ENCODE data around the gene SMAD6.

SMAD6 gene

DNA sequence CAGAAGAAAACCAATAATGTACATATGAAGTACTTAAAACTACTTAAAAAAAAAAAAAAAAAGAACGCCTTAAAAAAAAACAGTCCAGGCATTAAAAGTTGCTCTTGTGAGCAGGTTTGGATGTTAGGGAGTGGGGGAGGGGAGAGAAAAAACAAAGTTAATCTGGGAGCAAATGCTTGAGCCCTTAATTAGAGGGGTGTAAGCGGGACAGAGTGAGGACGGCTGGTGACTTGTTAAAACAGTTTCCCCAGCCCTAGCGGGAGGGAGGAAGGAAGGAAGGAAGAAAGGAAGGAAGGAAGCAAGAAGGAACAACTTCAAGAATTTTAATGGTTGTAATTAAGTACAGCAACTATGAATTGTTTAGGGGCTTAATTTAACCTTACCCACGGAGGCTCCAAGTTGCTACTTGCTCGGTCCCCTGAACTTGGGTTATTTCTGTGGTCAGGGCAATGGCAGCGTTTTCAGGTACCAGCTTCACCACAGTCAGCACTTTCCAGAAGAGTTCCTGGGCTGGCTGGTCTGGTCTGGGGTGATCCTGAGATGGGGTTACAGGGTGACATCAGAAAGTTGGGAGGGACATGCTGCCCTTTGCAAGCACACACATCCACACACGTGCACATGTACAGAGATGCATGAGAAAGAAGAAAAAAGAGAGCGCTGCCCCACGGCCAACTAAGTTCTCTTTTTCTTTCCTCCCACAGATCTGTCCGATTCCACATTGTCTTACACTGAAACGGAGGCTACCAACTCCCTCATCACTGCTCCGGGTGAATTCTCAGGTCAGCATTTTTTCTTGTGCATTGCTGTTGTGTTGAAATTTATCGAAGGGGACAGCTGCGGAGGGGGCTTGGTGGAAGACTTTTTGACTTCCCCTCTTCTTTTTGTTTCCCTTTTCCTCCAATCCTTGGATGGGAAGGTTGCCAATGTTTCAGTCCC is 14.0 kb downstream of the SMAD6 start:
- Histone ChIP-seq H3K4me3 (no peak overlapping the region), H3K27ac (no peak overlapping the region)

DNA sequence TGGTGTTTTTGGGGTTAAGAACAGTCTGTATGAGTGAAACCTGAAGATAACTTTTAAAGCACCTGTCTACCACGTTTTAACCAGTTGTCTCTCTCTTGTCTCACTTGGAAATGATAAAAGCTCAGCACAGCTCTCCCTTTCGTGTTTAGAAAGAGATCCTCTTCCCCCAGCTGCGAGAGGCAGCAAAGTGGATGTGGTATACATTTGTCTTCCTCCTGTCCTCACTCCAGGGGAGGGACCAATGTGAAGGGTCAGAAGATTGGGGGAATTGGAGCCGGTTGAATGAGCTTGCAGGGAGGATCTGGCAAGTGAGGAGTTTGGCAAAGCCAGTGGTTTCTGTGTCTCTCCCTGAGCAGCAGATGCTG is 14.6 kb downstream of the SMAD6 start:
- Histone ChIP-seq H3K4me3 (no peak overlapping the region), H3K27ac (no peak overlapping the region)

DNA sequence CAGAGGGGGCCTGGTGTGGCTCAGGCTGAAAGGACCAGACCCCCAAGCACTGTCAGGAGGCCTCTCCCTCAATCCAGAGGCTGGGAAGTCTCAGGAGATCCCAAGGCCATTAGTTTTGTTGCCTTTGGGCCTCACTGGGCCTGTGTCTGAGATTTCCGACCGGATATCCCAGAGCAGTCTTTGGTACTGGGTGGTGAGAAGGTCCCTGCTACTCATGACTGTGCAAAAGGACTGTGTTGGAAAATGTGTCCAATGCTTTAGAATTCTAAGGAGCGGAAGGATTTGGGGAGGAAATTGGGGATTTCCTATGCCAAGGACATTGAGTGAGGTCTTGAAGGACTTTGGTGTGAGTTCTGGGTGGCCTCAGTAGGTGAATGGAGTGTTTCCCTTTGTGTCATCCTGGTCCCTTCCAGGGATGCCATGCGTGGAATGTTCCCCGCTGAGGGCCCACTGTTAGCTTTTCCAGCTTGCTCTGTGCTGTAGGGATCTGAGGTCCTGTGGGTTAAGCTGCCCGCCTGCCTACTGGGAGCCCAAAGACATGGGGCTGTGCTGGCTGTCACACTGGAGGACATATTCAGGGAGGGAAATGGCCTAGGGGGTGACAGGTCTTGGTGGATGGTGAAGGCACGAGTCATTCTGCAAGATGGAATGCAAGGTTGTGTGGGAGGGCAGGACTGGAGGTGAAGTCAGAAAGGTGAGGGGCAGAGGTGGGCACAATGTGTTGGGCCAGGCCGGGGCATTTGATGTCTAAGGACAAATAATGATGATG is 16.4 kb downstream of the SMAD6 start:
- no peak overlapping the region for H3K27ac ChIP-seq
- H3K4me3 ChIP-seq, result no peak overlapping the region

DNA sequence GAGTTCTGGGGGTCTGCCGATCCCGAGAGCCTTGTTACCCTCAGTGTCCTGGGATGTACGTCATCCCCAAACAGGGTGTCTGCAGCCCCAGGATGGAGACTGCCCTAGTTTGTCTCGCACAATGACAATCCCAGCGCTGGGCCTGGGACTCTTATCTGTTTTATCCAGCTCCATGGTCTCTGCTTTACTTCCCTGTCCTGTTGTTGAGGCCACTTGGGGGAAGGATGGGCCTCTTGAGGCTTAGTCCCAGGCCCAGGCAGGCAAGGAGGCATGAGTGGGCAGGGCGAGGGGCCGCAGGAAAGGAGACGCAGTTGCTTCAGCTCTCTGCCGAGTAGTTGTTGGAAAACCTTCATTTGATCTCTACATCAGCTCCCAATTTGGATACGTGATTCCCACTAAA is 17.4 kb downstream of the SMAD6 start:
- Histone ChIP-seq H3K27ac (peak overlapping the region in 3 of 21 experiments; percentile 32 to 52 (median 49)), H3K4me3 (no peak overlapping the region)

DNA sequence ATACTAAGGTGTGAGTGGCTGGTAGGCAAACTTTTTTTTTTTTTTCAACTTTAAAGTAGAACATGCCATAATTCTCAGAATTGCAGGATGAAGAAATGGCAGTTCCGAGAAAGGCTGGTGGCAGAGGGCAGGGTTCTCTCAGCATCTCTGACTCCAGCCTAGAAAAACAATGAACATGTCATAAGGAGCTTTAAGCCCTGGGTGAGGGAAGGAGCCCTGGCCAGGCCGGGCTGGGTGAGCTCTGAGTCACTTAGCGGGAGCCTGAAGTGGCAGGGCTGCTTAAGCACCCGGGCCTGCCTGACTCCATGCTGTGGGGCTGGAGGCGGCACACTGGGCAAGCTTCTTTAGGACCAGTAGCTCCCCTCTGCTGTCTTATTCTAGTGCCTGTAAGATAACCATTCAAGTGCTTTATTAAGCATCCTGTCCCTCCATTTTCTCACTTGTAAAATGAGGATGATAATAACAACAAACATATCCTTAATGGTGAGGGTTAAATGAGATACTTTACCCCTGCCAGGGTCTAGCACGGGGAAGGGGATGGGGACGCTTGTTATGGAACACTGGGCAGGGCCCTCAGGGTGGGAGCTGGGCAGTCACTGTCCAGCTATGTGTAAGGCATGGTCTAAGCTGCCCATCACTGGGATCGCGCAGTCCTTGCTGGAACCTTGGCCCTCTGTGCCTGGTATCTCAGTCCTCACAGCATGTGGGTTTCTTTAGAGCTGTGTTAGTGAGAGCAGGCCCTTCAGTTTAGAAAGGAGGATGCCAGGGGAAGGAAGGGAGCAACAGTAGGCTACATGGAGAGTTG is 18.4 kb downstream of the SMAD6 start:
- Histone ChIP-seq H3K4me3 (no peak overlapping the region), H3K27ac (peak overlapping the region in 4 of 21 experiments; percentile 21 to 52 (median 34))

DNA sequence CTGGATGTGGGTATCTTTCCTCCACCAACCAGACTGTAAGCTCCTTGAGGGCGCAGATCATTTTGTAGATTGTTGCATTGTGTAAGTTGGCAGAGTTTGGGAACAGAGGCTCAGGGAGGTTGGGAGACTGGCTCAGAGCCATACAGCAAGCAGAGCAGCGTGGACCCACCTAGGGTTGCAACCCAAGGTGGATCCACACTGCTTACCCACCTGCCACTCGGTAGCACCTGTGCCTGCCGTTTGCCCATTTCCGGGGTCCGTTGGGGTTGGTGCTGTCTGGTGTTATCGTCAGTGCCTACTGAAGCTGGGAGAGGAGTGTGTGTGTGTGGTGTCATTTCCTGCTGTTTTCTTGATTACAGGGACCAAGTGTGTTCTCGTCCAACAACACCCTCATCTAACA is 19.0 kb downstream of the SMAD6 start:
- peak overlapping the region in 3 of 21 experiments; percentile 21 to 41 (median 27) for H3K27ac ChIP-seq
- H3K4me3 ChIP-seq, result no peak overlapping the region

DNA sequence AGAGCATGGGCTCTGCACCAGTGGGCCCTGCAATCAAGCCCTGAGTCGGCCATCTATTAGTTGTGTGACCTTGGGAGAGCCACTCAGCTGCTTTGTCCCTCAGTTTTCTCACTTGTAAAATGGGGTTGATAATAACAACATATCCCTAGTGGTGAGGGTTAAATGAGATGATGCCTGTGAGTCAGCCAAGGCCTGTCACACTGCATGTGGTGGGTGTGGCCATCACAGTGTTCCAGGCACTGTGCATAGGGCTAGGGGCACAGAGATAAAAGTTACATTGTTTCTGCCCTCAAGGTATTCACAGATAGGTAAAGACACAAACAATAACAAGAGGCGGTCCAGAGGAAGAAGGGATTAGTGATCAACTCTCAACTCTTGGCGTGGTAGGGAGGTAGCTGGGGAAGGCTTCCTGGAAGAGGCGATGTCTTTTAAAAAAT is 19.5 kb downstream of the SMAD6 start:
- H3K27ac ChIP-seq, result no peak overlapping the region
- H3K4me3 ChIP-seq, result no peak overlapping the region

DNA sequence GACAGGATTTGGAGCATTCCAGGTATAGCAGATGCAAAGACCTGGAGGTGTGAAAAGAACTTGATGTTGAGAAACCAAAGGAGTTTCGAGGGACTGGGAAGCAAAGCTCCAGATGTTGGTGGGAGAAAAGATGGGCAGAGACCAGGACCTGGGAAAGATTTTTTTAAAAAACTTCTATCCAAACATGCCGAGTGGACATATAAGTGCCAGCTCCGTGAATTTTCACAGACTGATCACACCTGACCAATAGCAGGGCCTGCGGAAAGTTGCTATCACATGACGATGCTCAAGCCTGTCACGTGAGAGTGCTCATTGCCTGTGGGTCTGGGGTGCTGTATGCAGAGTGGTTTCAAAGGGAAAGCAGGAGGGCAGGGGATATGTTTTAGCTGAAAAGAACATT is 19.9 kb downstream of the SMAD6 start:
- no peak overlapping the region for H3K4me3 ChIP-seq
- H3K27ac ChIP-seq, result peak overlapping the region in 1 of 21 experiments; percentile 39

DNA sequence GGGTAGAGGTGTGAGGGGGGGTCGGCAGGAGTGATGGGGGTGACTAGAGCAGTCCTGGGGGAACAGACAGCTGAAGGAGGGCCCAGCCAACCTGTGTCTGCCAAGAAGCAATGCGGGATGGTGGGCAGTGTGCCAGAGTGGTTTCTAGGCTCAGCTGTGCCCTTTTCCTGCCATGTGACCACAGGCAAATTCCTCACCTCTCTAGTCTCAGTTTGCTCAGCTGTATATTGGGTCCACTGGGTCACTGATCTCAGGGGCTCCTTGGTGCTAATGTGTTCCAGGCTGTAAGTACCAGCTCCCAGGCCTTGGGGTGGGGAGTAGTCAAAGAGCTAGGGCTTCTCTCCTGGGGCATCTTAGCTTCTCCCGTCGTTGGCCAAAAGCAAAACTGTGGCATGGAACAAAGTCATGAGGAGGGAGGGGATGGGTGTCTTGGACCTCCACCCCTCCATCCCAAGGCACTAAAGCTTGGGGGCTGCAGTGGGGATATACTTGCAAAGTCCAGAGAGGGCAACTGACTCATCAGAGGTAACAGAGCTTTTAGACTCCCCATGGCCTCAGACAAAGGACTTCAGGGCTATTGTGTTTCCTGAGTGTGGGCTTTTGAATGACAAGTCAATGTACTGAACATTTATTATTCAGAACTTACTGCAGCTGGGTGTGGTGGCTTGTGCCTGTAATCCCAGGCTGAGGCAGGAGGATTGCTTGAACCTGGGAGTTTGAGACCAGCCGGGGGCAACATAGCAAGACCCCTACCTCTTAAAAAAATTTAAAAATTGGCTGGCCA is 20.9 kb downstream of the SMAD6 start:
- H3K4me3 ChIP-seq, result no peak overlapping the region
- peak overlapping the region in 3 of 21 experiments; percentile 9 to 39 (median 20) for H3K27ac ChIP-seq

DNA sequence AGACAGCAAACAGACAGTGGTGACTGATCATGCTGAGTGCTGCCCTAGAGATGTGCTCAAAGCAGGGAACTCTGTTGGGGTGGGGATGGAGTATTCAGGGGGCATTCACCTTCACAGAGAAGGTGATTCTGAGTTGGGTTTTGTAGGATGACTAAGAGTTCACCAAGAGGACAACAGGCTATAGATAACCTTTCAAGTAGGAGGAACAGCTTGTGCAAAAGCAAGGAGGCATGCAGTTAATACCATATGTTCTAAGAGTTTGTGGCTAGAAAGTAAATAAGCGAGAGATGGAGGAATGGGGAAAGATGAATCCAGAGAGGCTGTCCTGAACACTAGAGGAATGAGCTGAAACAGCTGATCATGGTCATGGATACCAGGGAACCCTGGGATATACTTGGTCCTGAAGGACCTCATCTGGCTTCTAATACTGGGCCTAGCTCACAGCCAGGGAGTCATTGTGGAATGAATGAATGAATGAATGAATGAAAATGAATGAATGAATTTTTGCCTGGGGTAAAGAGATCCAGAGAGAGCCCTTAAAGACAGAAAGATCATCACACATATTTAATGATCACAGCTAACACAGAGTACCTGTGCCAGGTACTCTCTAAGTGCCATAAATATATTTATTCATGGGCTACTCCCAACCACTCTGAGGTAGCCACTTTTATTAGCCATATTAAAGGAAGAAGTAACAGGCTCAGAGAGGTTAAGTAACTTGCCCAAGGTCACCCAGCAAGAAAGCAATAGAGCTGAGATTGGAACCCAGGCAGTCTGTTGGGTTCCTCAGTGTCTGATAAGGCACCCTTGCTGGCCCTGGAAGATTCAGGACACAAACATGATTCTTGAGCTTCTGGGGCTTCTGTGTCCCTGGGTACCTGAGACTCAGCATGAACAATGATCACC is 22.0 kb downstream of the SMAD6 start:
- no peak overlapping the region for H3K4me3 ChIP-seq
- peak overlapping the region in 1 of 21 experiments; percentile 1 for H3K27ac ChIP-seq

DNA sequence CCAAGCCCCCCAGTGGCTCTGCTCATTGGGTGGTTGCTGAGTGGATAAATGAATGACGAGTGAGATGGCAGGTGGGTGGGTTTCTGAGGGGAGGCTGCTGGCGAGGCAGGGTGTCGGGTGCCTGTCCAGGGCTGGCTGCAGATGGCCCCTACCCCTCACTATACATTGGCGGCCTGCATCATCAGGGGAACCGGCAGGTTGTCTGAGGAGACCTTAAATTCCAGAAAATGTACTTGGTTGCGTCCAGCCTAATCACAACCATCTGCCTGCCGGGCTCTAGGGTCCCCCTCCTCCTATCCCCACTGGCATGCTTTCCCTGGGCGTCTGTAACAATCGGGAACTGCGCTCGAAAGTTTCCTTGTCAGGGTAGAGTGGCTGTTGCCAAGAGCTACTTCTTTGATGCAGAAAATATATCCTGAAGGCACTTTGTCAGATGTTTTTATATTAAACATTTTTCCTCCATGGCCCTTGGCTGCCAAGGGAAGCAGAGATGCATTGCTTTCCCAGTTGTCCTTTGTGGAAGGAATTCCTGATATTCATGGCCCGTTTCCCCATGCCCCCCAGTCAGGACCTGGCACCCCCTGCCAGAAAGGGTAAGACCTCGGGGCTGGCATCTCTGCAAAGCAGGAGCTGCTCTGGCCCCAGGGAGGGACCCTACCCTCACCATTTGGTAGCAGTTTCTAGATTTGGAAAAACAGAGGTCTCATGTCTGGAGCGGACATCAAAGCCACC is 22.9 kb downstream of the SMAD6 start:
- peak overlapping the region in 2 of 21 experiments; percentile 1 to 38 for H3K27ac ChIP-seq
- H3K4me3 ChIP-seq, result no peak overlapping the region

DNA sequence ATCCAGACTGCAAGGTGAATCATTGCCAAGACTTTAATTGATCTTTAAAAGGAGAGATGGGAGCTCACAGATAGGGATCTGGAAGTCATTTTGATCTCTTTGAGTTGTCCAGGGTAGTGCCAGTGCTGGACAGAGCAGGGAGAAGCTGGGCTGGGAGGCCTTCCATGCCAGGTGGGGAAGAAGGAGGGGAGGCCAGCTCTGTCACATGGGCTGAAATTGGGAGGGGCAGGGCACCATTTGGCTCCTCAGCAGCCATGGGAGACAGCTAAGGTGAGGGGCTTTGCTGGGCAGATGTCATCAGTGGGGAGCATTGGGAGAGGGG is 23.4 kb downstream of the SMAD6 start:
- H3K27ac ChIP-seq, result peak overlapping the region in 2 of 21 experiments; percentile 13 to 38
- no peak overlapping the region for H3K4me3 ChIP-seq

DNA sequence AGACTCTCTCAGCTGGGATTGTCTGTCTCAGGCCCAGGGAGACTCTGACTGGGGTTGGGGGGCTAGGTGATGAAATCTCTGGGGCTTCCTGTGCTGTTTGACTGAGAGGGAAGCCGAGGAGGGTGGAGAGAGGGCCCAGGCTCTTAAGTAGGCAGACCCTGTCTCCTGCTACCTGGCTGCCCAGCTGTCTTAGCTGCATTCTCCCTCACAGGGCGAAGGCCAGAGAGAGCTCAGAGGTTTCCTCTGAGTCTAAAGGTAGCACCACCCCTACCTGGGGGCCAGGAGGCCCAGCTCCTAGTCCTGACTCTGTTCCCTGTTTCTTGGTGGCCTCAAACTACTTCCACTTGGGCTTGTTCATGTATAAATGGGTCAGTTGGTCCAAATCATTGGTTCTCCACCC is 24.4 kb downstream of the SMAD6 start:
- Histone ChIP-seq H3K27ac (peak overlapping the region in 2 of 21 experiments; percentile 11 to 38), H3K4me3 (no peak overlapping the region)

DNA sequence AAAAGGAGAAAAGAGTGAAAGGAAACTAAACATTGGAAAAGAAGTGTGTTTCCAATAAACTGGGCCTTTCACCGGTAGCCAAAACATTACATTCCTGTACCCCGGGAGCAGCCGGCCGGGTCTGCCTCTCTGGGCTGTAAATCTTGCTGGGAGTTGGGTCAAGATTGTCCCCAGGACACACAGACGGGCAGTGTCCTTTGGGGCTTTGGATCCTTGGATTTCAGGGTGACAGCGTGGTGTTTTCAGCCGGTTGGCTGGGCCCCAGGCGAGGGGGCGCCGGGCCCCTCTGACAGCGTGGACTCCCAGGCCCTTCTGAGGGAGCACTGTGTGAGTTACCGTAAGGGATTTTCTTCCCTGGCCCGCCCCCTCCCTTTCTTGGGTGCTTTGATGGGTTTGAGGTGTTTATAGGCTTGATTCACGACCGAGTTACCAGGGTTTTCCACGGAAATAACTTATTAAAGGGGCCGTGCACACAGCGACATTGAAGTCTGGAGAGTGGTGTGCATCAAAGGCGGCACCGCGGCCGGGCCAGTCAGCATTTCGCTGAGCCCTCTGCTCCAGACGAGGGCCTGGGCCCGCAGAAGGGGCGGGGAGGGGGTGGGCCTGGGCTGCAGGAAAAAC is 27.4 kb downstream of the SMAD6 start:
- no peak overlapping the region for H3K4me3 ChIP-seq

DNA sequence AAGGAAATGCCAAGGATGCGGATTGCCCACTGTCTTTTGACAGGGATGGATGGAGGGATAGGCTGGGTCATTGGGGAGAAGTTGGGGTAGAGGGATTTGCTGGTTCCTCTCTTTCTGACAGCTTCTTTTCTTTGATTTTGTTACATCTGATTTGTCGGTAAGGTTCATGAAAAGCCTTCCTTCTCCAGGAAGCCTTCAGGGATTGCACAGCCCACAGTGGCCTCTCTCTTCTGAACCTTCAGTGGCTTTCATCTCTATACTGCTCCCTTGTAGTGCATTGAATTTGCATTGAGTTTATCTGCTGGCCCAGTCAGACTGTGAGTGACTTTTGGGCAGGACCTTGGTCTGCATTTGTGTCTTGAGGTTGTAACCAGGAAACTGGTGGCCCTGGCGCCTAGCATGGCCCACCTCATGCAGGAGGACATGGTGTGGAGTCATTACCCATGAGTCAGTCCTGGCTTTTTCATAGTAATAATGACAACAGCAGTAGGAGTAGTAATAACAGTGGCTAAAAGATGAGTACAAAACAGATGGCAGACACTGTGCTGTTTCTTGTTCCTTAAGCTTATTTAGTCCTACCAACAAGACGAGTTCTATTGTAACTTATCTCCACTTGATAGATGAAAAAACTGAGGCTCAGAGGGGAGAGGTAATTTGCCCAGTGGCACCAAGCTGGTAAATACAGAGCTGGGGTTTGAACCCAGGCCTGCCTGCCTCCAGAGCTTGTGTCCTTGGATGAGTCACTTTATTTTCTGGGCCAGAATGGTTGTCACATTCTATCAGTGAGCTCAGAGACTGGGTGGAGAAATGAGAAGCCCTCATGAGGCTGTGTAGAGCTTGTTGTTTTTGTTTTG is 28.4 kb downstream of the SMAD6 start:
- Histone ChIP-seq H3K27ac (peak overlapping the region in 8 of 21 experiments; percentile 57 to 86 (median 70)), H3K4me3 (no peak overlapping the region)

More for the DNA sequence above, 27.4 kb downstream of the SMAD6 start:
- H3K27ac ChIP-seq, result peak overlapping the region in 18 of 21 experiments; percentile 8 to 86 (median 62)

DNA sequence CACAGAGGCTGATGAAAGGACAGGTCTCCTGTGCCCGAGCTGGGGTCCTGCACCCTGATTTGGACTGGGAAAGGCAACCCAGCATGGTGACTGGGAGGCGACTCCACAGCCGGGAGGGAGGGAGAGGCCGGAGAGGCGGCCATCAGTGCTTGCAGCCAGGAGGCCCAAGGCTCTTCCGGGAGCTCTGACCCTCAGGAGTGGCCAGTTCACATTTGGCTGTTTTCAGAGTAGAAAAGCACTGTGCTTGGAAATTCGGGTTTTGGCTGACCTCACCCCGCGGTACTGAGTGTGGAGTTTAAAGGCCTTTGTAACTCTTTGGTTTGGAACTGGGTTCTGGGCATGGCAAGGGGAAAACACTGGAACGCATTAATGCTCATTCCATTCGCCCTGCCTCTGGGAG is 31.9 kb downstream of the SMAD6 start:
- Histone ChIP-seq H3K4me3 (no peak overlapping the region), H3K27ac (peak overlapping the region in 7 of 21 experiments; percentile 3 to 73 (median 57))

All from skin epidermis (tissue), 12 donors.